AG08396 (cell line): ENCODE results near the gene FERMT2.

Experiments
- DNase-seq: peaks from one replicate; pipeline ENCODE4 v3.0.0; 2012; ENCODE audit warnings: low spot score, mixed read lengths

The FERMT2 gene

GRCh38 chr14:52863334-52863700 is 87.5 kb downstream of the FERMT2 start:
- DNase-seq, result no peak

- peak; percentile 36 for DNase-seq
Observed at GRCh38 chr14:52862632-52863333, 88.1 kb downstream of the FERMT2 start.

- DNase-seq, result no peak
Observed at GRCh38 chr14:52861403-52861802, 89.4 kb downstream of the FERMT2 start.

DNA sequence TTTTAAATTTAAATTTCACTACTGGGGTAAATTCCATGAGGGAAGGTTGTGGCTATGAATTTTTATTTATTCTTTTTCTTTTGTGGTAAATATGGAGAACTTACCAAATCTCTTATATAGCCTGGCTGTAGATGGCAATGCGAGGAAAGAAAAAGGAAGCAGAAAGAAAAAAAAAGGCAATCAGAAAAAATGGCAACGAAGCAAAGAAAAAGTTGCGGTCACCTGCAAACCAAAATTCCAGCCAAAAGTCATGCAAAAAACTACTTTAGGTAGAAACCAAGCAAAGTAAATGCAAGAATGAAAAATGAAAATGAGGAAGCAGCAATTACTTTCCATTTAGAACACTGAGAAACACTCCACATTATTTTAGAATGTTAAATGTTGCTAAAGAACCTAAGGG is 89.9 kb downstream of the FERMT2 start:
- no peak for DNase-seq

GRCh38 chr14:52860209-52860608 is 90.6 kb downstream of the FERMT2 start:
- no peak for DNase-seq

GRCh38 chr14:52856139-52856538 is 94.7 kb downstream of the FERMT2 start:
- DNase-seq, result no peak

- DNase-seq, result no peak
Observed at GRCh38 chr14:52853522-52853854, 97.4 kb downstream of the FERMT2 start.

GRCh38 chr14:52852810-52853521 is 97.9 kb downstream of the FERMT2 start:
- DNase-seq, result no peak

DNA sequence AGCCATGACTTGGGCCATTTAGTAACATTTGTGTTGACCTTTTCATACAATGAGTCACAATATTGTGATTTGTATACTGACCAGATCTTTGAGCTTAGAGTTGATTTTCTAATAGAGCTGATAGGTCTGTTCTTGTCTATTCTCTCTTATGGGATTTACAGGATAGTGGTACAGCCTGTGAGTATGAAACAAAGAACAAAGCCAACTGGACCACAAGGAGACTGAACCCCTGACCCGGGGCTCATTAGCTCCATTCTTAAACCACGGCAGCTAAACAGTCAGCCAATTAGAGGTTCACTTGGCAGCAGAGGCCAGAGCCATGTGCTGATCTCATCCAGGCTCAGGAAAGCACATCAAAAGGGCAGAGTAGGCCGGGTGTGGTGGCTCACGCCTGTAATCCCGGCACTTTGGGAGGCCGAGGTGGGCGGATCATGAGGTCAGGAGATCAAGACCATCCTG is 100.4 kb downstream of the FERMT2 start:
- no peak for DNase-seq

DNA sequence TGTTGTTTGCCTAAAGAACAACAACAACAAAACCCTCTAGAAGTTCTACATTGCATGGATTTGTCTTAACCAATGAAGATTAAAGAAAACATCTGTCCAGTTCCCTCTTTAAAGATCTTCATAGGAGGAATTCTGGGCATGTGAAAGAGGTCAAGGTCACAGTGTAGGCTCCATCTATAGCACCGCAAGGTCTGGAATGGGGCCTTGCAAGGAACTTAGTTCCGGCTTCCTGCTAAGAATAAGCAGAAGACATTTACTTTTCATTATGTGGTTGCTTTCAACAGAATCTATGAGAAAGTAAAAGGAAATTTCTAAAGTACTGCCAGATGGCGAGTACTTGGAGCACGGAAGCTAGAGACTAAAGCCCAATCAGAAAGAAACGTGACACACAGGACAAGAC is 102.2 kb downstream of the FERMT2 start:
- DNase-seq, result no peak

DNA sequence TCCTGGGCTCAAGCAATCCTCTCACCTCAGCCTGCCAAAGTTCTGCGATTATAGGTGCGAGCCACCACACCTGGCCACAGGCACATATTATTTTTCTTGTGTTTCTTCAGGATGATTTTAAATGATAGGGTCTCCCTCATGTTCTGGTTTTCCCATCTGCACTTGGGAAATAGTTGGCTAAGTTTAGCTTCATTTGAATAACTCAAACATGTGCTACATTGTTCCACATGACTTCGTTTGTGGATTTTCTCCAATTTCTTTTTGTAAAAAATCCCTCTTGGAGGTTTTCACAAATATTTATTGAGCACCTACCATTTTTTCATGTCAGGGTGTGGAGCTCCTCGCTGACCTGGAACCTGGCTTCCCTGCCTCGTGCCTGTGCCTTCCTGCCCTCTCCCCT is 104.3 kb downstream of the FERMT2 start:
- DNase-seq, result no peak

DNA sequence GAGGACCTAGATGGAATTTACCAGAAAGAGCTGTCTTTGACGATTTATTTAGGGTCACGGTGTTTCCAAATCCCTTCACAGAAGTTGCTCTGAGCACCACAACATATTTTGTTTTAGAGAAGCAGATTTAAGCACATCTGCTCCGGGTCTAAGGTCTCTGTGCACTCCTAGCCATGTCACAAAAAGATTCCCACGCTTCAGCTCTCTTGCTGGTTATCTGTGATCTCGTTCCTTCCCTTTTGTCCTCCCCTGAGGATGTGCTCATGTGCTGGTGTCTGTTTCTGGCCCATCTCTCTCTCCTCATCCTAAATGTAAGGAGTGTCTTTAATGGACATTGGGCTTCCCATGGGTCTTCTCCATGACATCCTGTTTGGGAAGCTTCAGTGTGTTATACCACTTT is 105.8 kb downstream of the FERMT2 start:
- DNase-seq, result no peak

DNA sequence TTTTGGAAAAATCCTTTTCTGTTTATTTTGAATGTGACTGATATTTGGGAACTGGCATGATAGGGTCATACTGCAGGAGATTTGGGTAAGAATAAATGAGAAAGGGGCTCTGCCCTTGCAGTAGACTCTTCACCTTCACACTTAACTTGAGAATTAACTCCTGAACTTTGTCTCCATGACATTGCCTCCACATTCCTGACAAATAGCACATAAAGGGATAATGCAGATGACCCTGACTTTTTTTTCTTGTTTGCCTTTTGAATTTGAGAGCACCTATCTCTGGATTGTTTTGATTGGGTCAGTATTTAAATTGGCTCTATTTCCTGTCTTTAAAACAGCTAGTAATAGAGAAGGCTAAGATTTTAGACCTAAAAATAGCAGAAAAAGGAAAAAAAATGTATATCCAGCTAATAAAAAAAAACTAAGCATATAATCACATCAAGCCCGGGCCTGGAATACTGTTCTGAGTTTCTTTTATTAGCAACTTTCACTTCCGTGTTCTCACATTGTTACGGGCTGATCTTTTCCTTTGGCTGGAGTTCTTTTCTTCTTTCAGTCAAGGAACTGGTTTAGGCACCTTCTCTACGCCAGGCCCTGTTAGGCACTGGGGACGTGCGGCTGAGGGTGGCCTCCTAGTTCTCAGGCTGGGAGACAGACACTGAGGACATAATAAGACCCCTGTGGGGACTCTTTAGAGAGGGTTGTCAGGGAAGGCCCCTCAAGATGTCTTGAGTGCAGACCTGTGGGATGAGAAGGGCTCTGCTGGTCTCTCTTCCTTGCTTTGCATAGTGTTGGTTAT is 106.4 kb downstream of the FERMT2 start:
- DNase-seq, result no peak

- DNase-seq, result peak; percentile 65
Observed at GRCh38 chr14:52840877-52841276, 110.0 kb downstream of the FERMT2 start.

GRCh38 chr14:52837451-52837850 is 113.4 kb downstream of the FERMT2 start:
- no peak for DNase-seq

DNA sequence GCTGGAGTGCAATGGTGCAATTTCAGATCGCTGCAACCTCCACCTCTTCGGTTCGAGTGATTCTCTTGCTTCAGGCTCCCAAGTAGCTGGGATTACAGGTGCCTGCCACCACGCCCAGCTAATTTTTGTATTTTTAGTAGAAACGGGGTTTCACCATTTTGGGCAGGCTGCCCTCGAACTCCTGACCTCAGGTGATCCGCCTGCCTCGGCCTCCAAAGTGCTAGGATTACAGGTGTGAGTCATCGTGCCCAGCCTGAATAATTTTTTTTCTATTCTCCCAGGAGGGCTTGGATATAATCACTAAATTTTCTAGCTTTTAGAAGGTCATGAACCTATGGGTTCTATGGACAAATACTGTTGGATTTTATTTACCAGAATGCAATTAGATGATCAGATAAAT is 114.8 kb downstream of the FERMT2 start:
- no peak for DNase-seq

- DNase-seq, result no peak
Observed at GRCh38 chr14:52835122-52835903, 115.5 kb downstream of the FERMT2 start.

- DNase-seq, result peak; percentile 25
Observed at GRCh38 chr14:52834440-52834842, 116.4 kb downstream of the FERMT2 start.

DNA sequence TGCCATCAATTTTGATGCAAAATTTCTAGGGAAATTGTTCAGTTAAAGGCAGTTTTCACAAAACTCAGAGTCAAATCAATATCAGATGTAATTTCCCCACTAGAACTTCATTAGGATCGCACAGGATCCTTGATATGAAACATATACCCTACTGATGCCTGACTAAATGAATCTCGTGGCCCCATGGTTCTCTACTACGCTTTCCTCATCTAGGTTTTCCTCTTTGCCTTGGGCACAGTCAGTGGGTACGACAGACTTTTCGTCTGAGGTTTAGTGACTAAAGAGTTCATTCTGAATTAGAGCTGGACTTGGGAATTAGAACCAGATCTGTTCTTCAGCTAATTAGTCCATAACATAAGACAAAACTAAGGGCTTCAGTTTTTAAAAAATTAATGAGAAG is 117.0 kb downstream of the FERMT2 start:
- DNase-seq, result no peak

GRCh38 chr14:52829527-52830185 is 121.2 kb downstream of the FERMT2 start:
- DNase-seq, result no peak

DNA sequence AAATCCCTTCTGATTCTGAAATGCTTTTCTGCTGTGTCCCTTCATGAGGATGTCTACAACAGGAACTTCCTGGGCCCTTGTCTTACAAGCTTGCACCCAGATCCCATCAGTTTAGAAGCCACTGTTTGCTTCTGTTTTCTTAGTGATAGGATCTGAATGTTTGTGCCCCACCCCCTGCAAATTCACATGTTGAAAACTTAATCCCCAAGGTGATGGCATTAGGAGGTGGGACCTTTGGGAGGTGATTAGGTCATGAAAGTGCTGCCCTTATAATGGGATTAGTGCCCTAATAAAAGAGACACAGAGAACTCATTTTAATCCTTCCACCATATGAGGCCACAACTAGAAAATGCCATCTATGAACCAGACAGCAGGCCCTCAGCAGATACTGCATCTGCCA is 123.4 kb downstream of the FERMT2 start:
- no peak for DNase-seq

DNA sequence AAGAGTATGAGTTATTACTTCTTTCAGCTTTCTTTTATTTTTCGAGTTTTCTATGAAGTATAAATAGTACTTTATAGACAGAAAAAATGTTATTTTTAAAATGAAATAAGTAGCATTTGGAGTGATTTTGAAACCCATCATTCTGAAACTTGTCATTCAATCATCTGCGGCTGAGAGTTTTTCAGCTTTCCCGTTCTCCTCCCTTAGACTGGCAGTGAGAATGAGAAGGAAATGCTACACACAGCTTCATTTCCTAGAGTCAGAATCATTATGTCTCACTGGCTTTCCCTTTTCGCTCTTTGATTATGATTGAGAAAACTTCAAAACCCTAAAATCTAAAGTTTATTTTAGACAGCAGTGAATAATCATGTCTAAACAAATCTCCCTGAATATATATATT is 125.8 kb downstream of the FERMT2 start:
- no peak for DNase-seq
